Thyroid gland (tissue), 4 donors: Measurements from ENCODE around the gene UBC.

Experiments
- POLR2A ChIP-seq, 2 donors: fragments of 450-650 bp; IDR thresholded peaks; one replicate each; pipeline ENCODE4 v1.6.1; 2017; ENCODE audit warnings: antibody characterized with exemption in 2 of 2, mild to moderate bottlenecking in 2 of 2, moderate library complexity in 1 of 2
- TF ChIP-seq, protein P1 (sequence below), 6 experiments: fragments of 200-600 bp in 3 of 6; fragments of 450-650 bp in 3 of 6; sonication (generic) in 3 of 6; IDR thresholded peaks; one replicate each; pipeline ENCODE4 v1.5.1; 2016 to 2019; ENCODE audit warnings: antibody characterized with exemption in 6 of 6, mild to moderate bottlenecking in 2 of 6, inconsistent platforms in 1 of 6, moderate library complexity in 1 of 6

DNA sequence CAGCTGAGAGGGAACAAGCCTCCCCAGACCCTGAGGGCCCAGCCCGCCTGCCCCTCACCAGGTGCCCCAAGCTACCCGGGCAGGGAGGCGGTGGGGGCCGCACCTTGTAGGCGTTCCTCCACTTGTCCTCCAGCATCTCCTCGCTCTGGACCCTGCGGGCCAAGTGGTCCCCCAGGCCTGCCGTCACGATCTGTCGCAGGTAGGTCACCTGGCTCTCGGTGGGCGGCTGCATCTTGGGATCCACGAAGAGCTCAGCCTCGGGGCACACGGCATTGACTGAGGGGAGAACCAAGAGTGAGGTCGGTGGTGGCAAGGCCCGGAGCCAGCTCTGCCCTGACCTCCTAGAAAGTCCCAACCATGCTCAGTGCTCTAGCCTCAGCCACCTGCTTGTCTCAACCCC, 37.8 kb upstream of the UBC start:
- TF ChIP-seq, protein P1, sequence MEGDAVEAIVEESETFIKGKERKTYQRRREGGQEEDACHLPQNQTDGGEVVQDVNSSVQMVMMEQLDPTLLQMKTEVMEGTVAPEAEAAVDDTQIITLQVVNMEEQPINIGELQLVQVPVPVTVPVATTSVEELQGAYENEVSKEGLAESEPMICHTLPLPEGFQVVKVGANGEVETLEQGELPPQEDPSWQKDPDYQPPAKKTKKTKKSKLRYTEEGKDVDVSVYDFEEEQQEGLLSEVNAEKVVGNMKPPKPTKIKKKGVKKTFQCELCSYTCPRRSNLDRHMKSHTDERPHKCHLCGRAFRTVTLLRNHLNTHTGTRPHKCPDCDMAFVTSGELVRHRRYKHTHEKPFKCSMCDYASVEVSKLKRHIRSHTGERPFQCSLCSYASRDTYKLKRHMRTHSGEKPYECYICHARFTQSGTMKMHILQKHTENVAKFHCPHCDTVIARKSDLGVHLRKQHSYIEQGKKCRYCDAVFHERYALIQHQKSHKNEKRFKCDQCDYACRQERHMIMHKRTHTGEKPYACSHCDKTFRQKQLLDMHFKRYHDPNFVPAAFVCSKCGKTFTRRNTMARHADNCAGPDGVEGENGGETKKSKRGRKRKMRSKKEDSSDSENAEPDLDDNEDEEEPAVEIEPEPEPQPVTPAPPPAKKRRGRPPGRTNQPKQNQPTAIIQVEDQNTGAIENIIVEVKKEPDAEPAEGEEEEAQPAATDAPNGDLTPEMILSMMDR (IDR thresholded peaks at IDR 0.05): no peak
- no peak for TF ChIP-seq POLR2A (IDR thresholded peaks at IDR 0.05)
